ENCODE results near the gene STRIP1.

STRIP1 gene

GRCh38 chr1:110034451-110035235 is at the start of gene STRIP1:
STRIP1 (plus strand) TSS chr1:110034624; CDS start chr1:110034638, 14 bp downstream.
- DNase-seq = peak; percentile 97

- no peak for DNase-seq
Measured at GRCh38 chr1:109985247-109986053, 49.0 kb upstream of the STRIP1 start.

GRCh38 chr1:109986054-109986444 is 48.4 kb upstream of the STRIP1 start:
- no peak for DNase-seq

- DNase-seq = no peak
Measured at GRCh38 chr1:109988349-109988914, 46.0 kb upstream of the STRIP1 start.

GRCh38 chr1:109989506-109990301 is 44.7 kb upstream of the STRIP1 start:
- no peak for DNase-seq

- DNase-seq = no peak
Measured at GRCh38 chr1:109990302-109990653, 44.1 kb upstream of the STRIP1 start.

GRCh38 chr1:109991400-109991925 is 43.0 kb upstream of the STRIP1 start:
- no peak for DNase-seq

GRCh38 chr1:109993885-109994284 is 40.5 kb upstream of the STRIP1 start:
- DNase-seq = no peak

GRCh38 chr1:109994654-109995053 is 39.8 kb upstream of the STRIP1 start:
- DNase-seq = no peak

- no peak for DNase-seq
Measured at GRCh38 chr1:109995536-109995935, 38.9 kb upstream of the STRIP1 start.

- no peak for DNase-seq
Measured at GRCh38 chr1:109996476-109996875, 37.9 kb upstream of the STRIP1 start.

GRCh38 chr1:109997204-109997866 is 37.1 kb upstream of the STRIP1 start:
- DNase-seq = no peak

- no peak for DNase-seq
Measured at GRCh38 chr1:109997867-109998229, 36.6 kb upstream of the STRIP1 start.

GRCh38 chr1:110002695-110003094 is 31.7 kb upstream of the STRIP1 start:
- no peak for DNase-seq

GRCh38 chr1:110003747-110004428 is 30.5 kb upstream of the STRIP1 start:
- DNase-seq = no peak

- DNase-seq = no peak
Measured at GRCh38 chr1:110004583-110004982, 29.8 kb upstream of the STRIP1 start.

GRCh38 chr1:110005971-110006370 is 28.5 kb upstream of the STRIP1 start:
- DNase-seq = no peak

GRCh38 chr1:110006516-110006915 is 27.9 kb upstream of the STRIP1 start:
- DNase-seq = no peak

- DNase-seq = no peak
Measured at GRCh38 chr1:110007046-110007830, 27.2 kb upstream of the STRIP1 start.

- no peak for DNase-seq
Measured at GRCh38 chr1:110008971-110009565, 25.4 kb upstream of the STRIP1 start.

All from retina (tissue), 1 donor.